ENCODE results near the gene ADGRL3. TPM values are rescaled to one million over a fixed set of nuclear protein-coding genes. Genes with fewer than 3 reads are reported as not detected.

Gene ADGRL3
- total and polyA plus RNA-seq, 3 experiments from 2014 or later = not detected

DNA sequence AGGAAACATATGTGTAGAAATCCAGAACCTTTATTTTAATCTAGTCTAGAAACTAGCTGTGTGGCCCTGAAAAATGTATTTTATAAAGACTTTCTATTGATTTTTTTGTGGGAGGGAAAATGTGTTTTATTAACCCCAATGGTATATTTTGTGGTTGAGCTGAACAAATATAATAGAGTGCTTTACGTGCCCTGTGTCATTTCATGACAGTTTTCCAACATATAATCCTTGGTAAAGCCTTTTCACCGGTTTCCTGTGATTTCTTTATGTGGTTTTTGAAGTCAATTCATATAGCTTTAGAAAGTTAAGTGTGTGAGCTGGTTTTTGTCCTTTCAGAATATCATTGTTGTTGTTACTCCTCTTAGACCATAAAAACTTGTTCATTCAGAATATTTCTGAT, 375.7 kb downstream of the ADGRL3 start:
- Histone ChIP-seq H3K4me1 (ENCODE audit: insufficient read depth, low read length) (no peaks in the 10 kb centered on the region), H3K27me3 (ENCODE audit: insufficient read depth, low read length, poor library complexity, severe bottlenecking) (no peaks in the 10 kb centered on the region), H3K4me3 (ENCODE audit: low read length) (no peak overlapping the region), H3K27ac (ENCODE audit: low read depth, low read length) (no peak overlapping the region), H3K9me3 (ENCODE audit: low read length) (no peaks in the 10 kb centered on the region), H3K36me3 (ENCODE audit: insufficient read depth, low read length) (no peaks in the 10 kb centered on the region)
- no peak for DNase-seq
- ChIA-PET POLR2A (no interaction called here), CTCF (no interaction called here)
- Mint-ChIP-seq H3K27me3 (no peaks in the 10 kb centered on the region), H3K27ac (no peak overlapping the region), H3K36me3 (no peaks in the 10 kb centered on the region), H3K4me1 (no peaks in the 10 kb centered on the region), H3K9me3 (peaks cover 2 to 12% (median 9%) of the 10 kb centered on the region in 5 donors), H3K4me3 (no peak overlapping the region)

DNA sequence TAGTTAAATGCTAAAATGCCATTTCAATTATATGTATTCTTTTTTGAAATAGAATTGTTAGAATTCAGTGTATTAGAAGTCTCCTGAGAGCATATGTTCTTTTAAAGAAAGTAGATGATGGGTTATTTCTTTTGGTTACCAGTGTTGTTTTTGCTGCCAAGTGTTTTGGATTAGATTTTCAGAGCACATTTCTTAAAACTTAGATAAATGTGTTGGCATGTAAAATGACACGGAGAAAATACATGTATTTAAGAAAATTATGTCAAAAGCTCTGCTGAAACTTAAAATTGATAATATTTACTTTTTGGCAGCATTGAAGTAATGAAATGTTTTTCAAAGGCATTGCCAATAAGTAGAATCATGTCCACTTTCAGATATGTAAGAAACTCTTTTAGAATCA, 379.7 kb downstream of the ADGRL3 start:
- Histone ChIP-seq H3K27me3 (ENCODE audit: insufficient read depth, low read length, poor library complexity, severe bottlenecking) (no peaks in the 10 kb centered on the region), H3K4me3 (ENCODE audit: low read length) (no peak overlapping the region), H3K27ac (ENCODE audit: low read depth, low read length) (no peak overlapping the region), H3K9me3 (ENCODE audit: low read length) (no peaks in the 10 kb centered on the region), H3K36me3 (ENCODE audit: insufficient read depth, low read length) (no peaks in the 10 kb centered on the region), H3K4me1 (ENCODE audit: insufficient read depth, low read length) (no peaks in the 10 kb centered on the region)
- ChIA-PET CTCF (no interaction called here), POLR2A (no interaction called here)
- DNase-seq = no peak
- H3K4me3 Mint-ChIP-seq = no peak overlapping the region
- no peaks in the 10 kb centered on the region for H3K27me3 Mint-ChIP-seq
- H3K27ac Mint-ChIP-seq = no peak overlapping the region
- H3K9me3 Mint-ChIP-seq = peaks cover 7 to 24% (median 8%) of the 10 kb centered on the region in 5 donors
- H3K4me1 Mint-ChIP-seq = no peaks in the 10 kb centered on the region
- H3K36me3 Mint-ChIP-seq = no peaks in the 10 kb centered on the region

GRCh38 chr4:61580721-61581377, 380.7 kb downstream of the ADGRL3 start:
- ChIA-PET POLR2A (no interaction called here), CTCF (no interaction called here)
- Histone ChIP-seq H3K27ac (ENCODE audit: low read depth, low read length) (no peak overlapping the region), H3K9me3 (ENCODE audit: low read length) (no peaks in the 10 kb centered on the region), H3K4me1 (ENCODE audit: insufficient read depth, low read length) (no peaks in the 10 kb centered on the region), H3K4me3 (ENCODE audit: low read length) (no peak overlapping the region), H3K27me3 (ENCODE audit: insufficient read depth, low read length, poor library complexity, severe bottlenecking) (no peaks in the 10 kb centered on the region), H3K36me3 (ENCODE audit: insufficient read depth, low read length) (no peaks in the 10 kb centered on the region)
- no peaks in the 10 kb centered on the region for H3K4me1 Mint-ChIP-seq
- peaks cover 10 to 28% (median 11%) of the 10 kb centered on the region in 5 donors for H3K9me3 Mint-ChIP-seq
- H3K36me3 Mint-ChIP-seq = no peaks in the 10 kb centered on the region
- no peaks in the 10 kb centered on the region for H3K27me3 Mint-ChIP-seq
- no peak overlapping the region for H3K27ac Mint-ChIP-seq
- DNase-seq = no peak
- H3K4me3 Mint-ChIP-seq = no peak overlapping the region

- H3K27me3 Mint-ChIP-seq = no peaks in the 10 kb centered on the region
- DNase-seq = no peak
Observed at GRCh38 chr4:61583696-61584095, 383.6 kb downstream of the ADGRL3 start.

DNA sequence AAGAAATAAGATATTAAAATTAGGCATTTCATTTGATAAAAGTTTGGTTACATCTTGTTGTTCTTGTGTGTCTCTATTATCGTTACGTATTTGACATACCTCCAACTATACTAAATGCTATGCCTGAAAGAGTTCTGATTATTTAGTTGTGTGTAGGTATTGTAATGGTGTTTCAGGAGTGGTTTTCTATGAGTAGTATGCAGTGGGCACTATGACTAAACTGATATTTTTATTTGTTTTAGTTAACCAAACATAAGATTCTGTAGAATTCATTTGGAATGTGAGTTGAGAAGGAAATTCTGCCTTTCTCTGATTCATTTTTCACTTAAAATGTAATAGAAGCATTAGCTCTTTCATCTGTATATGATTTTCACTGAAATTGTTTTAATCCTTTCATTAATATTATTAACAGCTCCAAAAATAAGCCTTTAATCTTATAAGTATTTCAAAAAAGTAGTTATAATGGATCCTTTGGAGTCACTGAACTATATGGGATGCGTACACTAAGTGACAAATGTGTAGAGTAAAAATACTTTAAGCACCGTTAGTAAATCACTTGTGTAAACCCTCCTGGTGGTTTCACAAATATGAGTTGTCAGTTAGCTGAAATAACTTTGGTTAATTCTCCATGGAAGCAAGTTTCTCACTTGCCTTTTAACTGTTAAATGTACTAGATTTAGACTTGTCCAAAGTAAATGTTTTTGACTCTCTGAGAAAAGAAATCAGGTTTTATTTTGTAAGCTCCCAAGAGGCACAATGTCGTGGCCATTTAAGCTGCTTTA, 388.7 kb downstream of the ADGRL3 start:
- POLR2A ChIA-PET = no interaction called here
- H3K27me3 Mint-ChIP-seq = no peaks in the 10 kb centered on the region
- no peaks in the 10 kb centered on the region for H3K4me1 Mint-ChIP-seq
- no peak overlapping the region for H3K27ac Mint-ChIP-seq
- no peak for DNase-seq
- H3K27me3 ChIP-seq (ENCODE audit: insufficient read depth, low read length, poor library complexity, severe bottlenecking) = no peaks in the 10 kb centered on the region
- no peaks in the 10 kb centered on the region for H3K9me3 ChIP-seq (ENCODE audit: low read length)
- no peak overlapping the region for H3K27ac ChIP-seq (ENCODE audit: low read depth, low read length)
- peaks cover 3 to 35% (median 9%) of the 10 kb centered on the region in 5 donors for H3K9me3 Mint-ChIP-seq
- H3K4me3 Mint-ChIP-seq = no peak overlapping the region
- H3K4me1 ChIP-seq (ENCODE audit: insufficient read depth, low read length) = no peaks in the 10 kb centered on the region
- H3K4me3 ChIP-seq (ENCODE audit: low read length) = no peak overlapping the region
- H3K36me3 ChIP-seq (ENCODE audit: insufficient read depth, low read length) = no peaks in the 10 kb centered on the region
- CTCF ChIA-PET = no interaction called here
- H3K36me3 Mint-ChIP-seq = no peaks in the 10 kb centered on the region

More at GRCh38 chr4:61583696-61584095, 383.6 kb downstream of the ADGRL3 start:
- no peaks in the 10 kb centered on the region for H3K36me3 ChIP-seq (ENCODE audit: insufficient read depth, low read length)
- ChIA-PET POLR2A (no interaction called here), CTCF (no interaction called here)
- no peaks in the 10 kb centered on the region for H3K36me3 Mint-ChIP-seq
- H3K9me3 ChIP-seq (ENCODE audit: low read length) = no peaks in the 10 kb centered on the region
- H3K4me1 Mint-ChIP-seq = no peaks in the 10 kb centered on the region
- H3K4me3 ChIP-seq (ENCODE audit: low read length) = no peak overlapping the region
- no peaks in the 10 kb centered on the region for H3K4me1 ChIP-seq (ENCODE audit: insufficient read depth, low read length)
- H3K9me3 Mint-ChIP-seq = peaks cover 9 to 29% (median 13%) of the 10 kb centered on the region in 5 donors
- no peaks in the 10 kb centered on the region for H3K27me3 ChIP-seq (ENCODE audit: insufficient read depth, low read length, poor library complexity, severe bottlenecking)
- no peak overlapping the region for H3K27ac Mint-ChIP-seq
- no peak overlapping the region for H3K27ac ChIP-seq (ENCODE audit: low read depth, low read length)
- H3K4me3 Mint-ChIP-seq = no peak overlapping the region

- CTCF ChIA-PET = no interaction called here
- H3K27me3 Mint-ChIP-seq = no peaks in the 10 kb centered on the region
Observed at GRCh38 chr4:61590881-61591280, 390.8 kb downstream of the ADGRL3 start.

DNA sequence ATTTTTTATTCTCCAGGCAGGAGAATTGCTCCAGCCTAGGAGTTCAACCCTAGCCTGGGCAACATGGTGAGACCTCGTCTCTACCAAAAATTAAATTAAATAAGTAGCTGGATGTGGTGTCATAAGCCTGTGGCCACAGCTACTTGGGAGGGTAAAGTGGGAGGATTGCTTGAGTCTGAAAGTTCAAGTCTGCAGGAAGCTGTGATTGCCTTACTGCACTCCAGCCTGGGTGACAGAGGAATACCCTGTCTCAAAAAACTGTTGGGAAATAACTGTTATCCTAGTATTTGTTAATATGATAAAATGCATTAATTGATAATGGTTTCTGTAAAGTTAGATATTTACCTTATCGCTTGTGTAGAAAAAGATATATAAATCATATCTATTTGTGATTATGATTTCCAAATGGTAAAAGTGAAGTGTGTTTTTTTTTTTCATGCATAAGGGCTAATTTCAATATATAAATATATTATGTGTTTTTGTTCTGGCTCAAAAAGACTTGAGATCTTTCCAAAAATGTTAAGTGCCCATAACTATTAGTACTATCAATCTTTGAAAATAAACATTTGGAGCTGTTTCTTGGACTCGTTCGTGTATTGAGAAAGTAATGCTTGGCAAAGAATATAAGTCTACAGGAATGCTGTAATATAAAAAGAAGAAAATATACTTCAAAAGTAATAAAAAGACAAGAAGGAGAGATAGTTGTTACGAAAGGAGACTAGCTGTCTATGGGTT, 396.6 kb downstream of the ADGRL3 start:
- no peaks in the 10 kb centered on the region for H3K36me3 Mint-ChIP-seq
- H3K9me3 Mint-ChIP-seq = peaks cover 0 to 37% (median 11%) of the 10 kb centered on the region in 5 donors
- CTCF ChIA-PET = no interaction called here
- POLR2A ChIA-PET = no interaction called here
- Histone ChIP-seq H3K27ac (ENCODE audit: low read depth, low read length) (no peak overlapping the region), H3K4me1 (ENCODE audit: insufficient read depth, low read length) (no peaks in the 10 kb centered on the region), H3K27me3 (ENCODE audit: insufficient read depth, low read length, poor library complexity, severe bottlenecking) (no peaks in the 10 kb centered on the region), H3K36me3 (ENCODE audit: insufficient read depth, low read length) (no peaks in the 10 kb centered on the region), H3K4me3 (ENCODE audit: low read length) (no peak overlapping the region), H3K9me3 (ENCODE audit: low read length) (no peaks in the 10 kb centered on the region)
- no peak overlapping the region for H3K4me3 Mint-ChIP-seq
- H3K27ac Mint-ChIP-seq = no peak overlapping the region
- DNase-seq = no peak
- no peaks in the 10 kb centered on the region for H3K27me3 Mint-ChIP-seq
- no peaks in the 10 kb centered on the region for H3K4me1 Mint-ChIP-seq

More at GRCh38 chr4:61590881-61591280, 390.8 kb downstream of the ADGRL3 start:
- Histone ChIP-seq H3K4me1 (ENCODE audit: insufficient read depth, low read length) (no peaks in the 10 kb centered on the region), H3K27ac (ENCODE audit: low read depth, low read length) (no peak overlapping the region), H3K4me3 (ENCODE audit: low read length) (no peak overlapping the region), H3K27me3 (ENCODE audit: insufficient read depth, low read length, poor library complexity, severe bottlenecking) (no peaks in the 10 kb centered on the region), H3K36me3 (ENCODE audit: insufficient read depth, low read length) (no peaks in the 10 kb centered on the region), H3K9me3 (ENCODE audit: low read length) (no peaks in the 10 kb centered on the region)
- POLR2A ChIA-PET = no interaction called here
- H3K27ac Mint-ChIP-seq = no peak overlapping the region
- no peak for DNase-seq
- H3K4me1 Mint-ChIP-seq = no peaks in the 10 kb centered on the region
- H3K36me3 Mint-ChIP-seq = no peaks in the 10 kb centered on the region
- peaks cover 0 to 37% (median 7%) of the 10 kb centered on the region in 5 donors for H3K9me3 Mint-ChIP-seq
- no peak overlapping the region for H3K4me3 Mint-ChIP-seq

DNA sequence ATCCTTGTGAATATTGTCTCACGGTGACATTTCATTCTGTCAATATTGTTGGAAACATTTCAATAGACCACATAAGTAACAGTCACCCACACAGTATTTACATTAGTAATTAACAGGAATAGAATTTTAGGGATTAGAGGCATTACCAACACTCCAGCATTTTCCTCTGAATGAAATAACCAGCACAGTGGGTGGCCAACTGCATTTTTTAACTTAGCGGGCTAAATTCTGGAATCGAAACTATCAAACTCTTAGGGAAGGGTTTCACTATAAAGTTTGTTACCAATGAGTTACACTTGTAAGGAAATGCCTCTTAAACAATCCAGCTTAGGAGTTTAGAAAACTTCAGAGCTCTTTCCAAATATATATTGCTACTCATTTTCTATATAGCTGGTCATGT, 403.0 kb downstream of the ADGRL3 start:
- Histone ChIP-seq H3K27me3 (ENCODE audit: insufficient read depth, low read length, poor library complexity, severe bottlenecking) (no peaks in the 10 kb centered on the region), H3K4me3 (ENCODE audit: low read length) (no peak overlapping the region), H3K36me3 (ENCODE audit: insufficient read depth, low read length) (no peaks in the 10 kb centered on the region), H3K9me3 (ENCODE audit: low read length) (no peaks in the 10 kb centered on the region), H3K27ac (ENCODE audit: low read depth, low read length) (no peak overlapping the region), H3K4me1 (ENCODE audit: insufficient read depth, low read length) (no peaks in the 10 kb centered on the region)
- no peaks in the 10 kb centered on the region for H3K4me1 Mint-ChIP-seq
- no peak overlapping the region for H3K27ac Mint-ChIP-seq
- DNase-seq = no peak
- ChIA-PET POLR2A (no interaction called here), CTCF (no interaction called here)
- H3K9me3 Mint-ChIP-seq = peaks cover 4 to 34% (median 10%) of the 10 kb centered on the region in 5 donors
- no peaks in the 10 kb centered on the region for H3K27me3 Mint-ChIP-seq
- H3K36me3 Mint-ChIP-seq = no peaks in the 10 kb centered on the region
- H3K4me3 Mint-ChIP-seq = no peak overlapping the region
